ENCODE measurements around the gene MYLK4. TPM values are rescaled to one million over a fixed set of nuclear protein-coding genes. Genes with fewer than 3 reads are reported as not detected.
"Not testable (repeated sequence)": the region's sequence is repeated elsewhere in the genome, so short reads cannot be mapped to it uniquely, and the experiment has no call there.

MYLK4 gene
- polyA plus RNA-seq, 1 experiment, result 0.21 TPM

DNA sequence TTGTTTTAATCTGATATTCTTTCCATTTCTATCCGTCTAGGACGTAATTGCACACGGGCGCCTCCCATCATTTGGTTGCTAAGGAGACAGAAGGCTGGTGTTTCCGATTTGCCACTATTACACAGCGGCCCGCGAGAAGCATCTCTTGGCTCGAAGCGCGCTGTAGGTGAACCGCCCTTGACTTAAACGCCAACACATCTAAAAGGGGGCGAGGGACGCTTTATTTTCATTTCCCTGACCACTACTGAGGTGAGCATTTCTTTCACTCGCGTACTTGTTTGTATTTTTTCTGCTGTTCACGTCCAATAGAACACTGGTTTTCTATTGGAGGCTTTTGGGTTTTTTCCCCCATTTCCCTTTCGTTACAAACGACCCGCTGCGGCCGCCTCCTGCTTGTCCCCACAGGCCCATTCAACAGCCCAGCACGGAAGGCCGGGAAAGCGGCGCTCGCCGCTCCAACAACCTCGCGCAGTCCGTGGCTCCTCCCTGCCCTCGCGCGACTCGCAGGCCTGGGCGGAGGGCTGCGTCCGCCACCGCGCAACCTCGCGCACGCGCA is 14.0 kb upstream of the MYLK4 start:
- ChIA-PET POLR2A (interaction anchor here (0.6 to 2.0 kb wide), 7 partner anchors 9 to 547 kb away, joined by 3 to 7 read pairs (median 5); partner anchors contain the start of gene SERPINB1), CTCF (interaction anchor here (1.4 to 7.4 kb wide), 4 partner anchors 8 to 1168 kb away, joined by 3 to 79 read pairs (median 5); partner anchors contain the start of gene MYLK4)
- Histone ChIP-seq H3K27ac (ENCODE audit: low read depth, low read length) (peak overlapping the region; percentile 92), H3K4me3 (ENCODE audit: low read depth, low read length) (peak overlapping the region; percentile 70), H3K9me3 (ENCODE audit: control insufficient read depth, insufficient read depth, low read length) (peaks cover 7% of the 10 kb centered on the region; the same call in 1 of the 2 replicates), H3K27me3 (ENCODE audit: control insufficient read depth, insufficient read depth, low read length) (no peaks in the 10 kb centered on the region)
- DNase-seq (ENCODE audit: low read depth, low spot score), result no peak
- TF ChIP-seq CTCF (IDR thresholded peaks at IDR 0.05; ENCODE audit: low read depth, low read length), result no peak

GRCh38 chr6:2763876-2764540 is 13.3 kb upstream of the MYLK4 start:
- CTCF ChIA-PET, result interaction anchor here (1.1 to 7.4 kb wide), 3 partner anchors 14 to 1167 kb away, joined by 4 to 79 read pairs (median 4); partner anchors contain the start of gene MYLK4
- DNase-seq (ENCODE audit: low read depth, low spot score), result no peak
- TF ChIP-seq CTCF (IDR thresholded peaks at IDR 0.05; ENCODE audit: low read depth, low read length), result no peak
- Histone ChIP-seq H3K9me3 (ENCODE audit: control insufficient read depth, insufficient read depth, low read length) (peaks cover 7% of the 10 kb centered on the region; the same call in 1 of the 2 replicates), H3K27me3 (ENCODE audit: control insufficient read depth, insufficient read depth, low read length) (no peaks in the 10 kb centered on the region), H3K27ac (ENCODE audit: low read depth, low read length) (peak overlapping the region; percentile 25), H3K4me3 (ENCODE audit: low read depth, low read length) (peak overlapping the region; percentile 70)
- POLR2A ChIA-PET, result no interaction called here

GRCh38 chr6:2763345-2763841 is 12.7 kb upstream of the MYLK4 start:
- ChIA-PET CTCF (interaction anchor here (1.1 to 7.4 kb wide), 3 partner anchors 13 to 1167 kb away, joined by 4 to 79 read pairs (median 4); partner anchors contain the start of gene MYLK4), POLR2A (no interaction called here)
- no peak overlapping the region for H3K4me3 ChIP-seq (ENCODE audit: low read depth, low read length)
- no peak overlapping the region for H3K27ac ChIP-seq (ENCODE audit: low read depth, low read length)
- no peak for TF ChIP-seq CTCF (IDR thresholded peaks at IDR 0.05; ENCODE audit: low read depth, low read length)
- peaks cover 7% of the 10 kb centered on the region; the same call in 1 of the 2 replicates for H3K9me3 ChIP-seq (ENCODE audit: control insufficient read depth, insufficient read depth, low read length)
- DNase-seq (ENCODE audit: low read depth, low spot score), result no peak
- H3K27me3 ChIP-seq (ENCODE audit: control insufficient read depth, insufficient read depth, low read length), result no peaks in the 10 kb centered on the region

DNA sequence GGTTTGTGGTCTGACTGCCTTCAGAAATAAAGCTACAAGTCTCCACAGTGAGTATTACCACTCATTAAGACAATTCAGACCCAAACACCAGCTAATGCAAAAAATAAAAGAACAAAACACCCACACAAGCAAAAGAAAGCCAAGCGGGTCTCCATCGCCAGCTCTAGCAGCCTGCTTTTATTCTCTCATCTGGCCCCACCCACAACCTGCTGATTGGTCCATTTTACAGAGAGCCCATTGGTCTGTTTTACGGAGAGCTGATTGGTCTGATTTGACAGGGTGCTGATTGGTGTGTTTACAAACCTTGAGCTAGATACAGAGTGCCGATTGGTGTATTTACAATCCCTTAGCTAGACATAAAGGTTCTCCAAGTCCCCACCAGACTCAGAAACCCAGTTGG is 12.1 kb upstream of the MYLK4 start:
- DNase-seq (ENCODE audit: low read depth, low spot score); POLR2A ChIA-PET; H3K4me3 ChIP-seq (ENCODE audit: low read depth, low read length); H3K9me3 ChIP-seq (ENCODE audit: control insufficient read depth, insufficient read depth, low read length); H3K27me3 ChIP-seq (ENCODE audit: control insufficient read depth, insufficient read depth, low read length); H3K27ac ChIP-seq (ENCODE audit: low read depth, low read length): not testable (repeated sequence)
- CTCF ChIA-PET, result interaction anchor here (1.8 to 7.4 kb wide), 2 partner anchors 13 to 1166 kb away, joined by 4 to 79 read pairs; partner anchors contain the start of gene MYLK4

GRCh38 chr6:2760882-2761842 is 10.4 kb upstream of the MYLK4 start:
- Histone ChIP-seq H3K27me3 (ENCODE audit: control insufficient read depth, insufficient read depth, low read length) (no peaks in the 10 kb centered on the region), H3K4me3 (ENCODE audit: low read depth, low read length) (no peak overlapping the region), H3K9me3 (ENCODE audit: control insufficient read depth, insufficient read depth, low read length) (peaks cover 7% of the 10 kb centered on the region; the same call in 1 of the 2 replicates), H3K27ac (ENCODE audit: low read depth, low read length) (no peak overlapping the region)
- no peak for DNase-seq (ENCODE audit: low read depth, low spot score)
- ChIA-PET POLR2A (no interaction called here), CTCF (interaction anchor here (0.5 to 7.4 kb wide), 4 partner anchors 8 to 867 kb away, joined by 3 to 79 read pairs (median 4); partner anchors contain the start of gene MYLK4)
- TF ChIP-seq CTCF (IDR thresholded peaks at IDR 0.05; ENCODE audit: low read depth, low read length), result peak; percentile 20; the same call in 1 of the 2 replicates
